ENCODE data around the gene NDUFV1.
"Not testable (repeated sequence)": the region's sequence is repeated elsewhere in the genome, so short reads cannot be mapped to it uniquely, and the experiment has no call there.

Gene NDUFV1

GRCh38 chr11:67583247-67584204 is 23.2 kb upstream of the NDUFV1 start, which contains the start of gene GSTP1:
Gene GSTP1, plus strand, starts transcription at chr11:67583812. Its CDS starts 32 bp downstream, at chr11:67583844.
- H3K4me3 ChIP-seq (ENCODE audit: low read depth, low read length) = peak within 1 kb of the TSS; percentile 70
- TF ChIP-seq CTCF (IDR thresholded peaks at IDR 0.05; ENCODE audit: low read depth, low read length) = peak; percentile 47

DNA sequence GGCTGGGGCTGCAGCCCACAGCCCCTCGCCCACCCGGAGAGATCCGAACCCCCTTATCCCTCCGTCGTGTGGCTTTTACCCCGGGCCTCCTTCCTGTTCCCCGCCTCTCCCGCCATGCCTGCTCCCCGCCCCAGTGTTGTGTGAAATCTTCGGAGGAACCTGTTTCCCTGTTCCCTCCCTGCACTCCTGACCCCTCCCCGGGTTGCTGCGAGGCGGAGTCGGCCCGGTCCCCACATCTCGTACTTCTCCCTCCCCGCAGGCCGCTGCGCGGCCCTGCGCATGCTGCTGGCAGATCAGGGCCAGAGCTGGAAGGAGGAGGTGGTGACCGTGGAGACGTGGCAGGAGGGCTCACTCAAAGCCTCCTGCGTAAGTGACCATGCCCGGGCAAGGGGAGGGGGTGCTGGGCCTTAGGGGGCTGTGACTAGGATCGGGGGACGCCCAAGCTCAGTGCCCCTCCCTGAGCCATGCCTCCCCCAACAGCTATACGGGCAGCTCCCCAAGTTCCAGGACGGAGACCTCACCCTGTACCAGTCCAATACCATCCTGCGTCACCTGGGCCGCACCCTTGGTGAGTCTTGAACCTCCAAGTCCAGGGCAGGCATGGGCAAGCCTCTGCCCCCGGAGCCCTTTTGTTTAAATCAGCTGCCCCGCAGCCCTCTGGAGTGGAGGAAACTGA is 22.4 kb upstream of the NDUFV1 start:
- H3K4me3 ChIP-seq (ENCODE audit: low read depth, low read length) = peak overlapping the region; percentile 70
- no peak for TF ChIP-seq CTCF (IDR thresholded peaks at IDR 0.05; ENCODE audit: low read depth, low read length)

DNA sequence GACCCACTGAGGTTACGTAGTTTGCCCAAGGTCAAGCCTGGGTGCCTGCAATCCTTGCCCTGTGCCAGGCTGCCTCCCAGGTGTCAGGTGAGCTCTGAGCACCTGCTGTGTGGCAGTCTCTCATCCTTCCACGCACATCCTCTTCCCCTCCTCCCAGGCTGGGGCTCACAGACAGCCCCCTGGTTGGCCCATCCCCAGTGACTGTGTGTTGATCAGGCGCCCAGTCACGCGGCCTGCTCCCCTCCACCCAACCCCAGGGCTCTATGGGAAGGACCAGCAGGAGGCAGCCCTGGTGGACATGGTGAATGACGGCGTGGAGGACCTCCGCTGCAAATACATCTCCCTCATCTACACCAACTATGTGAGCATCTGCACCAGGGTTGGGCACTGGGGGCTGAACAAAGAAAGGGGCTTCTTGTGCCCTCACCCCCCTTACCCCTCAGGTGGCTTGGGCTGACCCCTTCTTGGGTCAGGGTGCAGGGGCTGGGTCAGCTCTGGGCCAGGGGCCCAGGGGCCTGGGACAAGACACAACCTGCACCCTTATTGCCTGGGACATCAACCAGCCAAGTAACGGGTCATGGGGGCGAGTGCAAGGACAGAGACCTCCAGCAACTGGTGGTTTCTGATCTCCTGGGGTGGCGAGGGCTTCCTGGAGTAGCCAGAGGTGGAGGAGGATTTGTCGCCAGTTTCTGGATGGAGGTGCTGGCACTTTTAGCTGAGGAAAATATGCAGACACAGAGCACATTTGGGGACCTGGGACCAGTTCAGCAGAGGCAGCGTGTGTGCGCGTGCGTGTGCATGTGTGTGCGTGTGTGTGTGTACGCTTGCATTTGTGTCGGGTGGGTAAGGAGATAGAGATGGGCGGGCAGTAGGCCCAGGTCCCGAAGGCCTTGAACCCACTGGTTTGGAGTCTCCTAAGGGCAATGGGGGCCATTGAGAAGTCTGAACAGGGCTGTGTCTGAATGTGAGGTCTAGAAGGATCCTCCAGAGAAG is 21.6 kb upstream of the NDUFV1 start:
- TF ChIP-seq CTCF (IDR thresholded peaks at IDR 0.05; ENCODE audit: low read depth, low read length) = no peak
- peak overlapping the region; percentile 70 for H3K4me3 ChIP-seq (ENCODE audit: low read depth, low read length)

DNA sequence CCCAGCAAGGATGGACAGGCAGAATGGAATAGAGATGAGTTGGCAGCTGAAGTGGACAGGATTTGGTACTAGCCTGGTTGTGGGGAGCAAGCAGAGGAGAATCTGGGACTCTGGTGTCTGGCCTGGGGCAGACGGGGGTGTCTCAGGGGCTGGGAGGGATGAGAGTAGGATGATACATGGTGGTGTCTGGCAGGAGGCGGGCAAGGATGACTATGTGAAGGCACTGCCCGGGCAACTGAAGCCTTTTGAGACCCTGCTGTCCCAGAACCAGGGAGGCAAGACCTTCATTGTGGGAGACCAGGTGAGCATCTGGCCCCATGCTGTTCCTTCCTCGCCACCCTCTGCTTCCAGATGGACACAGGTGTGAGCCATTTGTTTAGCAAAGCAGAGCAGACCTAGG is 20.8 kb upstream of the NDUFV1 start:
- H3K4me3 ChIP-seq (ENCODE audit: low read depth, low read length) = no peak overlapping the region
- no peak for TF ChIP-seq CTCF (IDR thresholded peaks at IDR 0.05; ENCODE audit: low read depth, low read length)

DNA sequence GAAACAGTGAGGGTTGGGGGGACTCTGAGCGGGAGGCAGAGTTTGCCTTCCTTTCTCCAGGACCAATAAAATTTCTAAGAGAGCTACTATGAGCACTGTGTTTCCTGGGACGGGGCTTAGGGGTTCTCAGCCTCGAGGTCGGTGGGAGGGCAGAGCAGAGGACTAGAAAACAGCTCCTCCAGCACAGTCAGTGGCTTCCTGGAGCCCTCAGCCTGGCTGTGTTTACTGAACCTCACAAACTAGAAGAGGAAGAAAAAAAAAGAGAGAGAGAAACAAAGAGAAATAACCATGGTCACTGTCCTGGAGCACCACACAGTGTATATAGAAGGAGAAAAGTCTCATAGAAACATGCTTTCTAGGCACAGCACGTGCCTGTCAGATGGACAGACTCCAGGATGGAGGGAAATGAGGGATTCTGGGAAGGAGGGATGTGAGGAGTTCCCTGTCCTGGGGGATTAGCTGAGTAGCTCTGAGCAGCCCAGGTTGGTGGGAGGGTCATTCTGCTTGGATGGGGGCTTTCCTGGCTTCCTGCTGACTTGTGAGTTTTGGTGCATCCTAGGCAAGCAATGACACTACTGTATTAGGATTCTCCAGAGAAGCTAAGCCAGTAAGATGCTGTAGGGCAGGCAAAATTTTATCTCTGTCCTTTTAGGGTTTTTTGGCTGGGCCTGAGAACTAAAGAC is 20.0 kb upstream of the NDUFV1 start:
- TF ChIP-seq CTCF (IDR thresholded peaks at IDR 0.05; ENCODE audit: low read depth, low read length) = no peak
- no peak overlapping the region for H3K4me3 ChIP-seq (ENCODE audit: low read depth, low read length)

- H3K4me3 ChIP-seq (ENCODE audit: low read depth, low read length) = no peak overlapping the region
- TF ChIP-seq CTCF (IDR thresholded peaks at IDR 0.05; ENCODE audit: low read depth, low read length) = no peak
Observed at GRCh38 chr11:67588136-67588503, 18.6 kb upstream of the NDUFV1 start.

- H3K4me3 ChIP-seq (ENCODE audit: low read depth, low read length) = not testable (repeated sequence)
Observed at GRCh38 chr11:67588899-67589415, 17.8 kb upstream of the NDUFV1 start.
